PC-3 (cell line): ENCODE results near the gene WT1. TPM values are rescaled to one million over a fixed set of nuclear protein-coding genes. Genes with fewer than 3 reads are reported as not detected.

Source experiments
- ATAC-seq: fragments of 200-7000 bp; cut with Tn5 transposase; 2 replicates; pipeline ENCODE4 v1.9.1; 2020; ENCODE audit warnings: mild to moderate bottlenecking, moderate library complexity
- BruUV-seq: library from RNA; stranded (reverse); fragments of 400-500 nt; replicated peaks from 2 replicates; lab custom pipeline; 2021; lab: Mats Ljungman, UMichigan
- CTCF ChIA-PET: fragments of 300-600 bp; sonication (Branson Sonifier 250); formaldehyde crosslinking; loops from one replicate; lab custom pipeline; 2022; ENCODE audit warnings: antibody characterized with exemption; lab: Charles Lee
- POLR2A ChIA-PET: fragments of 300-600 bp; sonication (Branson Sonifier 250); formaldehyde crosslinking; loops from one replicate; lab custom pipeline; 2022; ENCODE audit warnings: antibody characterized with exemption; ENCODE audit not compliant: unreplicated experiment; lab: Charles Lee
- DNase-seq: peaks from one replicate; pipeline ENCODE4 v3.0.0-alpha.2; 2015
- H2AFZ ChIP-seq: fragments of 300-600 bp; sonication (generic); 2 replicates; pipeline ENCODE4 v1.6.0; 2016; ENCODE audit warnings: antibody characterized with exemption, low read length
- H3F3A ChIP-seq: fragments of 300-600 bp; sonication (generic); one replicate; pipeline ENCODE4 v1.6.0; 2017; ENCODE audit warnings: antibody characterized with exemption, low read length, control low read depth, mild to moderate bottlenecking; ENCODE audit not compliant: unreplicated experiment
- H3K27ac ChIP-seq: fragments of 300-600 bp; sonication (generic); 2 replicates; pipeline ENCODE4 v1.5.1; 2016; ENCODE audit warnings: mild to moderate bottlenecking, low read length
- H3K27me3 ChIP-seq: fragments of 300-600 bp; sonication (generic); 2 replicates; pipeline ENCODE4 v1.6.1; 2016; ENCODE audit warnings: low read length, mixed read lengths
- H3K36me3 ChIP-seq: fragments of 300-600 bp; sonication (generic); 2 replicates; pipeline ENCODE4 v1.6.1; 2016; ENCODE audit warnings: low read depth, mixed run types, low read length, mixed read lengths
- H3K4me1 ChIP-seq: fragments of 300-600 bp; sonication (generic); 2 replicates; pipeline ENCODE4 v1.5.1; 2016; ENCODE audit warnings: low read length; ENCODE audit not compliant: insufficient read depth
- H3K4me2 ChIP-seq: fragments of 300-600 bp; sonication (generic); 2 replicates; pipeline ENCODE4 v1.6.0; 2016; ENCODE audit warnings: low read length
- H3K4me3 ChIP-seq: fragments of 300-600 bp; sonication (generic); 2 replicates; pipeline ENCODE4 v1.5.1; 2016; ENCODE audit warnings: mild to moderate bottlenecking, low read length, mixed read lengths
- H3K79me2 ChIP-seq: fragments of 300-600 bp; sonication (generic); 2 replicates; pipeline ENCODE4 v1.6.1; 2017; ENCODE audit warnings: low read length, mixed read lengths
- H3K9ac ChIP-seq: fragments of 300-600 bp; sonication (generic); 2 replicates; pipeline ENCODE4 v1.6.0; 2016; ENCODE audit warnings: mild to moderate bottlenecking, low read length
- H3K9me2 ChIP-seq: fragments of 300-600 bp; sonication (generic); replicated peaks from 2 replicates; pipeline ENCODE4 v1.6.1; 2016; ENCODE audit warnings: mixed run types, low read length, mixed read lengths
- H3K9me3 ChIP-seq: fragments of 300-600 bp; sonication (generic); 2 replicates; pipeline ENCODE4 v1.6.1; 2016; ENCODE audit warnings: low read length, mixed read lengths
- H4K20me1 ChIP-seq: fragments of 300-600 bp; sonication (generic); 2 replicates; pipeline ENCODE4 v1.6.1; 2016; ENCODE audit warnings: low read length, mixed read lengths
- EZH2 ChIP-seq: fragments of 300-600 bp; sonication (generic); IDR thresholded peaks from one replicate; pipeline ENCODE4 v1.6.1; 2017; ENCODE audit warnings: antibody characterized with exemption, mild to moderate bottlenecking, low read length; ENCODE audit not compliant: unreplicated experiment
- EZH2phosphoT487 ChIP-seq: fragments of 300-600 bp; sonication (generic); IDR thresholded peaks from 2 replicates; pipeline ENCODE4 v1.6.1; 2018; ENCODE audit warnings: mild to moderate bottlenecking, antibody characterized with exemption, low read length, borderline replicate concordance
- intact Hi-C: fragments of 100-400 bp; cut with micrococcal nuclease; formaldehyde crosslinking; loops from 2 replicates; pipeline ENCODE4 v1.9.0; 2023
- total RNA-seq: library from RNA; depleted of rRNA; stranded (reverse); fragments of >200 nt; gene quantifications from 2 replicates; pipeline ENCODE4 v1.2.3, GENCODE V29; 2014
- TF ChIP-seq, protein P1 (sequence below): fragments of 300-600 bp; sonication (generic); conservative IDR thresholded peaks from 2 replicates; pipeline ENCODE4 v1.5.1; 2017; ENCODE audit warnings: antibody characterized with exemption, low read depth, mild to moderate bottlenecking, low read length

WT1 gene
- total RNA-seq, 1 experiment from 2014 or later, result 9.1 TPM

DNA sequence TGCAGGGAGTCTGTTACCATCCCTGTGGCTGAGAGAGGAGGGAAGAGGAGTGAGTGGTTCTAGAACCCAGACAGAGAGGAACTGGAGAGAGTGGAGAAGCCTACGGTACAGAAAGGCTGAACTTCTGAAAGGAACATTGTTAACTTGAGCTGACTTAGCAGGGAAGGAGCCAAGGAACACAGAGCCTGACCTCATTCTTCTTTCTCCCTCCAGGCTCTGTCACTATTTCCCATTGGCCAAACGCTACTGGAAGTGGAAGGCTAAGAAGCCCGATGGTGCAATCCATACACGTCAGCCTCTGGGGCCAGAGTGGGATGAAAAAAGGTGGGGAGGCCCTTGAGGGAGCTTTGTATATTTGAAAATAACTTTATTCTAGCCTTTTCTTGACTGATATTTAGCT is 16.5 kb upstream of the WT1 start:
- POLR2A ChIA-PET, result no interaction called here
- DNase-seq, result no peak
- Histone ChIP-seq H3K27ac (no peak overlapping the region), H2AFZ (no peak overlapping the region), H3K9me3 (no peaks in the 10 kb centered on the region), H3K36me3 (no peaks in the 10 kb centered on the region), H3K79me2 (no peaks in the 10 kb centered on the region), H4K20me1 (no peaks in the 10 kb centered on the region), H3K4me1 (0 out of 2 replicates have a peak, but pooled peaks cover 4% of the 10 kb centered on the region), H3K9me2 (no peaks in the 10 kb centered on the region), H3K27me3 (no peaks in the 10 kb centered on the region), H3F3A (no peaks in the 10 kb centered on the region), H3K9ac (no peak overlapping the region), H3K4me2 (no peak overlapping the region), H3K4me3 (no peak overlapping the region)
- CTCF ChIA-PET, result no interaction called here
- TF ChIP-seq EZH2phosphoT487 (no peak), EZH2 (no peak)
- TF ChIP-seq, protein P1, sequence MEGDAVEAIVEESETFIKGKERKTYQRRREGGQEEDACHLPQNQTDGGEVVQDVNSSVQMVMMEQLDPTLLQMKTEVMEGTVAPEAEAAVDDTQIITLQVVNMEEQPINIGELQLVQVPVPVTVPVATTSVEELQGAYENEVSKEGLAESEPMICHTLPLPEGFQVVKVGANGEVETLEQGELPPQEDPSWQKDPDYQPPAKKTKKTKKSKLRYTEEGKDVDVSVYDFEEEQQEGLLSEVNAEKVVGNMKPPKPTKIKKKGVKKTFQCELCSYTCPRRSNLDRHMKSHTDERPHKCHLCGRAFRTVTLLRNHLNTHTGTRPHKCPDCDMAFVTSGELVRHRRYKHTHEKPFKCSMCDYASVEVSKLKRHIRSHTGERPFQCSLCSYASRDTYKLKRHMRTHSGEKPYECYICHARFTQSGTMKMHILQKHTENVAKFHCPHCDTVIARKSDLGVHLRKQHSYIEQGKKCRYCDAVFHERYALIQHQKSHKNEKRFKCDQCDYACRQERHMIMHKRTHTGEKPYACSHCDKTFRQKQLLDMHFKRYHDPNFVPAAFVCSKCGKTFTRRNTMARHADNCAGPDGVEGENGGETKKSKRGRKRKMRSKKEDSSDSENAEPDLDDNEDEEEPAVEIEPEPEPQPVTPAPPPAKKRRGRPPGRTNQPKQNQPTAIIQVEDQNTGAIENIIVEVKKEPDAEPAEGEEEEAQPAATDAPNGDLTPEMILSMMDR, result no peak
- no peak for ATAC-seq
- intact Hi-C loops, result no loop called here
- BruUV-seq, result no TSS peak

DNA sequence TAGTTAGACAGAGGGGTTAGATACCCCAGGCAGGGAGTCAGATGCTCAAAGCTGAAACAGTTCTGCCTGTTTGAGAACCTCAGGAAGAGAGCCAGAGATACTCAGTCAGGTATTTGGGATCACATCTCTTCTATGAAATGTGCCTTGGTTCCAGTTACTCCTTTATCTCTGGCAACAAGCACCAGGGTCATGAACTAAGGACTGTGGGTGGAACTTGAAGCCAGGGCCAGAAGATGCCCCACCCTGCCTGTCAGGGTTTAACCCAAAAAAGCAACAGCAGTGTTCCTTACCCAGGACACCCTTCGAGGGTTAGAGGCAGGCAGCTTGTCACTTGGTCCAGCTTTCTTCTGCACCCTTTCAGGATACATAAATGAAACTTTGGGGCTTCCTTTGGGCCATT is 15.0 kb upstream of the WT1 start:
- CTCF ChIA-PET, result no interaction called here
- BruUV-seq, result no TSS peak
- Histone ChIP-seq H3K9me3 (no peaks in the 10 kb centered on the region), H3K9me2 (no peaks in the 10 kb centered on the region), H3K36me3 (no peaks in the 10 kb centered on the region), H3K27me3 (no peaks in the 10 kb centered on the region), H3K4me1 (0 out of 2 replicates have a peak, but pooled peaks cover 4% of the 10 kb centered on the region), H3K79me2 (no peaks in the 10 kb centered on the region), H3K4me3 (no peak overlapping the region), H4K20me1 (no peaks in the 10 kb centered on the region), H2AFZ (no peak overlapping the region), H3K4me2 (no peak overlapping the region), H3K9ac (no peak overlapping the region), H3F3A (no peaks in the 10 kb centered on the region), H3K27ac (no peak overlapping the region)
- intact Hi-C loops, result no loop called here
- DNase-seq, result no peak
- TF ChIP-seq EZH2phosphoT487, result no peak
- POLR2A ChIA-PET, result no interaction called here
- no peak for ATAC-seq

DNA sequence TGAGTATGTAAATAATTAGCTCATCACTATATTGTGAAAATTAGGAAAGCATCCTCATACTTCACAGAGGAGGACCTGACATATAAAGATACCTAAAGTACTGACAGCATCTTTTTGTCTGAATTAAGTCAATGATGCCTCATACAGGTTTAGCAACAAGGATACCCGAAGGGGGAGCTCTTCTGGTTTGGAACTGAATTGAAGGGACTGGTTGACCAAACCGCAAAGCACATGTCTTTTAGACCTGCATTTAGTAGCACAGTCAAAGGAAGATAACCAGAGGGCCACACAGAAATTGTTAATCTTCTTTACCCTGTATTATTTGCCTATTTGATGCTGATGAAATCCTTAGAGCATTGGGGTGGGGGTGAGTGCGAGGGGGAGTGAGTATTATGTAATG is 12.9 kb upstream of the WT1 start:
- POLR2A ChIA-PET, result no interaction called here
- no peaks in the 10 kb centered on the region for H3K36me3 ChIP-seq
- intact Hi-C loops, result loop anchor here (1.0 to 5.0 kb wide), 3 partner anchors 114 to 344 kb away; partner anchors contain the start of gene CCDC73

More for the DNA sequence above, 12.9 kb upstream of the WT1 start:
- Histone ChIP-seq H3K9ac (no peak overlapping the region), H3K9me3 (no peaks in the 10 kb centered on the region), H2AFZ (peak overlapping the region; percentile 49), H3K4me3 (no peak overlapping the region), H3K79me2 (no peaks in the 10 kb centered on the region), H3K9me2 (no peaks in the 10 kb centered on the region), H3F3A (no peaks in the 10 kb centered on the region), H3K4me1 (0 out of 2 replicates have a peak, but pooled peaks cover 4% of the 10 kb centered on the region), H4K20me1 (no peaks in the 10 kb centered on the region), H3K4me2 (no peak overlapping the region), H3K27ac (no peak overlapping the region), H3K27me3 (no peaks in the 10 kb centered on the region)
- DNase-seq (peak; percentile 74), ATAC-seq (peak; percentile 85)
- no TSS peak for BruUV-seq
- no peak for TF ChIP-seq EZH2
- TF ChIP-seq, protein P1, result peak; percentile 75
- CTCF ChIA-PET, result interaction anchor here (0.6 kb wide), 1 partner anchor 57 kb away, joined by 3 read pairs; no protein-coding TSS in a partner anchor
